Measurements from ENCODE around the gene MACO1.

MACO1 gene

DNA sequence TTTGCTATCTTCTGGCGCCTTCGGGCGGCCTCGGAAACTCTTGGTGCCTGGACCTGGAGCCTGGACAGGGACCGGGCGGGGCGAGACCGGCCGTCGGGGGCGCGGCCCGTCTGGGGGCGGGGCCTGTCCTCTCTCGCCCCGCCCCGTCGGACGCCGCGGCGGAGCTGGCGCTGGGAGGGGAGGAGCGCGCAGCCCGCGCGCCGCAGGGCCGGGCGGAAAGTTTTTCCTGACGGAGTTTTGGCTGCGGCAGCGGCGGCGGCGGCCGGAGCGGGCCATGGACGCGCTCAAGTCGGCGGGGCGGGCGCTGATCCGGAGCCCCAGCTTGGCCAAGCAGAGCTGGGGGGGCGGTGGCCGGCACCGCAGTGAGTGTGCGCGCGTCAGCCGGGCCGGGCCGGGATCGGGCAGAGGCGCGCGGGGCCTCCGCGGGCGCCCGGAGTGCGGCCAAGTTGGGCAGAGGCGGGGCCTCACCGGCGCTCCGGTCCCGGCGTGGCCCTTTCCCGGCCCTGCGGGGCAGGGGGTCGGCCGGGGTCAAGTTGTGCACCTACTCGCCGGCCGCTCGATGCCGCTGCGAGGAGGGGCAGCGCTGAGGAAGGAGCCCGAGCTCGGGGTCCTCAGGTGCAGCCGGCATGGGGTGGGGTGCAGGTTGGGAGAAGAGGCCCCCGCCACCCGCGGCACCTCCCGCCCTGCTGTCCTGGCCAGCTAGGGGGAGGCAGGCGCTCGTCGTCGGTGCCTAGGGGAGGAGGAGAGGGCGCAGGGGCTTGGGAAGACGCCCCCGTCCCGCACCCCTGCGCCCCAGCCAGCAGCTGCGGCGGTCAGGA lies 112.9 kb downstream of the MACO1 start, which contains the start of gene LDLRAP1:
Gene LDLRAP1, plus strand, starts transcription at position 182 of the 818 bp plus-strand sequence. Its CDS starts 93 bp downstream, at position 275.
- peak; percentile 77 for DNase-seq (ENCODE audit: low spot score)

DNA sequence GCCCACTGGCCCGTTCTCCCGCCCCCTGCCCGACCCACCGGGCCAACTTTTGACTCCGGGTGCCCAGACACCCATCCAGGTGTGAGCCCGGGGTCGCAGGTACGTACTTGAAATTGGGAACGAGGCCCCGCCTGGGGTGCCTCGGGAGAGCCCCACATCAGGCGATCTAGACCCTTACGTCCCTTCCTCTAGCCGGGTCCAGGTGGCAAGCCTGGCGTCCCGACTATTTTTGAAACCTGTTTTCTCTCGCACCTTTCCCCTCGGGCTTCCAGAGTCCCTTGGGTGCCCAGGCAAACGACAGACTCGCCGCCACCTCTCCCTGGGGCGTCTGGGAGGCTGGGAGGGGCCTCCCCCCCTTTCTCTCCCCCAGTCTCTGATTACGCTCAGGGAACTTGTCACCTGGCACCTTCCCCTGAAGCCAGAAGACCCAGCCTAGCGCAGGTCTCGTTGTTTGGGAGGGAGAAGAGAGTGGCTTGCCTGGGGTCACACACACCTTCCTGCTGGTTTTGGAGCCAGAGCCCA lies 113.6 kb downstream of the MACO1 start:
- no peak for DNase-seq (ENCODE audit: low spot score)

DNA sequence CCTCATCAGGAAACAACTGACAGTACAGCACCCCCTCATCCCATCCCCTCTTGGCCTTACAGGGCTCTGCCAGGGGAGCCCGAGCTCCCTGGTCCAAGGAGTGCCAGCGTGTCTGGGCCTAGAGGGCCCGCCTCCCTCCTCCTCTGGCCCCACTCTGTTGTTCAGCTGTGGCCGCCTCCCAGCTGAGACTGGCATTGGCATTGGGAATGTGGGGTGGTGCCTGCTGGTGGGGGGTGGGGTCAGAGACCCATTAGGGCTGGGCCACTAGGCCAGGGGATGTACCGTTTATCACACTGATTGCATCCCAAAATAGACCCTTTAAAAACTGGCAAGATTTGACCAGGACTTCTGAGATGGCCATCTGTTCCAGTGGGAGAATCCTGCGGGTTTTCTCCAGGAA lies 114.1 kb downstream of the MACO1 start:
- peak; percentile 18 for DNase-seq (ENCODE audit: low spot score)

DNA sequence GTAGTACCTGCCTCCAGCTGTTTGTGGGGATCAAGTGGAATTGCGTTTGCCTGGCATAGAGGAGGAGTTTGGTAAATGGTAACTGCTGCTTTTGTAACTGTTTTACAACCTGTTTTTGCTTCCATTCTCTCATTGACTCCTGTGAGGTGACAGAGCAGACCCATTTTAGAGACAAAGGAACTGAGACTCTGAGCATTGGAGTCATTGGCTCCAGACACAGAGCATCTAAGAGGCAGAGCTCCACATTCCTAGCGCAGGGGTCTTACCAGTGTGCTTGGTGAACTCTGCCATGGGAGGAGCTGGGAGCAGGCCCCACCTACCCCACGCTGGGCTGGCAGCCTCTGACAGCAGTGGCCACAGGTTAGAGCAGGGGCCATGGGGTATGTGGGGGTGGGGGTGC lies 115.1 kb downstream of the MACO1 start:
- no peak for DNase-seq (ENCODE audit: low spot score)

DNA sequence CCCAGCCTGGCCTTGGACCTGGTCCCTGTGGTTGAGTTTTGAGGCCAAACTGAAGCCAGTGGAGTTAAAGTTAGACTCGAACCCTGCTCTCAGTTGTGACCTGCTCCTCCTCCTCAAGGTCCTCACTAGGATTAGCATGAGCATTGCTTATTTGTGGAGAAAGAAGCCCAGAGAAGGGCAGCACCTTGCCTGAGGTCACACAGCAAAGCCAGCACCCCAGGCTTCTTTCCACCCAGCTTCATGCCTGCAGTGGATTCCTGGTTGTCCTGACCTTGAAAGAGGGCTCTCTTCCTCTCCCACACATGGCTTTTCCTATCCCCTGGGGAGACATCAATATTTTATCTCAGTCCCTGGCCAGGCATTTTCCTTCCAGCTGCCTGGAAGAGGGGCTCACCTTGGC lies 115.5 kb downstream of the MACO1 start:
- no peak for DNase-seq (ENCODE audit: low spot score)

DNA sequence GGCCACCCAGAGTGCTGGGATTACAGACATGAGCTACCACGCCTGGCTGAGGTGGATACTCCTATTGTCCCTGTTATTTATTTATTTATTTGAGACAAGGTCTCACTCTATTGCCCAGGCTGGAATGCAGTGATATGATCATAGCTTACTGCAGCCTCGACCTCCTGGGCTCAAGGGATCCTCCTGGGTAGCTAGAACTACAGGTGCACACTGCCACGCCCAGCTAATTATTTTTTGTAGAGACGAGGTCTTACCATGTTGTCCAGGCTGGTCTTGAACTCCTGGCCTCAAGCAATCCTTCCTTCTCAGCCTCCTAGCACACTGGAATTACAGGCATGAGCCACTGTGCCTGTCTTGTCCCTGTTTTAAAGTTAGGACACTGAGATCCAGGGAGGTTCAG lies 117.9 kb downstream of the MACO1 start:
- no peak for DNase-seq (ENCODE audit: low spot score)

DNA sequence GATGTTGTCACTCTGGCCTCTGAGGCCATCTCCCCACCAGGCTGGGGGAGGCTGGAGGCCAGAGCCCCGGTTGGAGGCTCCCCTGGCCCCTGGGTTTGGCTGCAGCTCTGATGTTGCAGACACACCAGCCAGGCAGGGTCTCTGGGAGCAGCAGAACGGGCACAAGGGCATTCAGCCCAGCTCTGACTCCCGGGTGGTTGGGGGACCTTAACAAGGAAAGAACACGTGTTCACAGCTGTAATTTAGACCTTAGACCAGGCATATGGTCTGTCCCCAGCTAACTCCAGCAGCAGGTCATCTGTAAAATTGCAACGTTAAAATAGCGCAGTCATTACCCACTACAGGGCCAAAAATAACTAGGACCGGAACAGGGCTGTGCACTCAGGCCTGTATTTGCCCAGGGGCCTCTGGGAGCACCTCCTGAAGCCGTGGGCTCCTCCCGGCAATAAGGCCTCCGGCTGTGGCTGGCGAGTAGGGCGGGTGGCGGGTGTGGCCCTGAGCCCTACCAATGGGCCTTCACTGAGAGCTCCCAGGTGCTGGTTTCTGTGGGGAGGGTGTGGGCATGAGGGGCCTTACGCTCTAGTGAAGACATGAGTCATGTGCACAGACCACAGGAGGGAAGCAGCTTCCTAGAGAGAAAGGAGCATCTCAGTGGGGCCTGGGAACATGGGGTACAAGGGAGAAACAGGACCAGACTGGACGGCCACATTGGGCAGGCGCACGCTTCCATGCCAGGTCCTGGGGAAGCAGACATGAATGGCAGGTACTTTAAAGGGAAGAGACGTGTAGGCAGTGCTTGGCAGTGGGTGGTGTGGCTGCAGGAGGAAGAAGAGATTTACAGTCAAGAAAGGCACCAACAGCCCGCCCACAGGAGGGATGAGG lies 118.8 kb downstream of the MACO1 start:
- DNase-seq (ENCODE audit: low spot score): no peak

All from RKO (cell line).